Heart left ventricle (tissue), 16 donors: ENCODE results near the gene PIGT. TPM values are rescaled to one million over a fixed set of nuclear protein-coding genes. Genes with fewer than 3 reads are reported as not detected.
A peak's percentile ranks its signal among the peaks of the same experiment; 100 is the strongest.

Source experiments
- ATAC-seq, 4 donors: fragments of 200-7000 bp; cut with Tn5 transposase; one replicate each; pipeline ENCODE4 v1.9.1; 2020 to 2022; ENCODE audit warnings: moderate library complexity in 4 of 4, mild to moderate bottlenecking in 3 of 4, moderate number of reproducible peaks in 1 of 4
- DNase-seq, 5 donors: peaks; one replicate each; pipeline ENCODE4 v3.0.0-alpha.2; 2020
- H3K27ac ChIP-seq, 12 donors: fragments of 200-600 bp; sonication (generic) in 4 of 12; one replicate each; pipeline versions ENCODE4 v1.5.0 to v1.8.0; 2016 to 2022; ENCODE audit warnings: mild to moderate bottlenecking in 2 of 12
- H3K27me3 ChIP-seq, 9 donors: fragments of 200-600 bp; sonication (generic) in 2 of 9; one replicate each; pipeline versions ENCODE4 v1.5.1 to v1.8.0; 2016 to 2022; ENCODE audit warnings: mild to moderate bottlenecking in 3 of 9
- H3K36me3 ChIP-seq, 9 donors: fragments of 200-600 bp; sonication (generic) in 2 of 9; one replicate each; pipeline versions ENCODE4 v1.5.0 to v1.8.0; 2018 to 2022; ENCODE audit warnings: mild to moderate bottlenecking in 2 of 9
- H3K4me1 ChIP-seq, 12 donors: fragments of 200-600 bp; sonication (generic) in 4 of 12; one replicate each; pipeline versions ENCODE4 v1.5.0 to v1.8.0; 2016 to 2022; ENCODE audit warnings: mild to moderate bottlenecking in 3 of 12
- H3K4me3 ChIP-seq, 12 donors: fragments of 200-600 bp; sonication (generic) in 4 of 12; one replicate each; pipeline versions ENCODE4 v1.5.0 to v1.8.0; 2017 to 2022; ENCODE audit warnings: mild to moderate bottlenecking in 9 of 12, moderate library complexity in 4 of 12
- H3K9me3 ChIP-seq, 12 donors: fragments of 200-600 bp; sonication (generic) in 4 of 12; one replicate each; pipeline versions ENCODE4 v1.5.0 to v1.8.0; 2016 to 2022; ENCODE audit warnings: mild to moderate bottlenecking in 1 of 12
- CTCF ChIP-seq, 12 donors: fragments of 200-600 bp; sonication (generic) in 4 of 12; IDR thresholded peaks; one replicate each; pipeline versions ENCODE4 v1.5.0 to v1.8.0; 2018 to 2022; ENCODE audit warnings: antibody characterized with exemption in 12 of 12, mild to moderate bottlenecking in 5 of 12
- POLR2A ChIP-seq, 2 donors: fragments of 450-650 bp; IDR thresholded peaks; one replicate each; pipeline ENCODE4 v1.6.1; 2017; ENCODE audit warnings: antibody characterized with exemption in 2 of 2, mild to moderate bottlenecking in 2 of 2, moderate library complexity in 2 of 2
- WGBS, 4 donors: extraction: QIAGEN DNeasy Blood & Tissue Kit in 2 of 4; methylation state at CpG; one replicate each; pipeline versions ENCODE4 v1.1.5 to v1.1.7; 2013 to 2018; 5-methylcytosine and 5-hydroxymethylcytosine counted together
- intact Hi-C, 10 donors: fragments of 100-400 bp; cut with DNase I; formaldehyde crosslinking; loops; one replicate each; pipeline versions ENCODE4 v1.11.1 to v1.14.2; 2022
- polyA plus RNA-seq, 2 donors: library from polyadenylated mRNA; stranded (reverse); fragments of 200-250 nt; gene quantifications; one replicate each; pipeline ENCODE4 v1.2.3, GENCODE V29; 2013
- total RNA-seq, 9 donors: library from RNA; depleted of rRNA in 2 of 9; stranded (reverse); fragments of >200 nt in 2 of 9; fragmentation: NEBNext Ultra II Directional in 3 of 9; extraction: Animal tissue kit (Norgen Biotek cat#: 25700) in 3 of 9; gene quantifications; one replicate each; pipeline versions ENCODE4 v1.1.0 to v1.2.4, GENCODE V29; 2016 to 2023
- donor health status: ischemic (EF 13 %, LVEDD 7.1; RV severe dilation, severe dysfunction).
- donor health status: healthy with polysubstance abuse.
- donor health status: DM: no; HTN: yes; CAD: no.
- donor health status: DM: no; HTN: no; CAD: no.
- donor health status: ischemic (EF 25% LVEDD 6.9; RV normal size, moderate dysfunction).
- donor health status: ischemic (EF 25% LVEDD 5.7; RV mildly dilated, moderate dysfunction).
- donor health status: healthy.
- donor health status: DM: yes; HTN: yes; CAD: no.
- donor health status: ischemic (EF 35%, LVEDD 5.7; RV mildly dilated, moderate dysfunction).
- donor health status: nonischemic (EF 11% LVEDD 7.7; RV severe dilation, severe dysfunction).
- donor health status: DM: yes; HTN: yes; CAD: no.
- donor health status: PGD.
- donor health status: ischemic (EF 29% LVEDD 5.4; RV normal size, mild dysfunction).
- donor health status: nonischemic (EF 23%, LVEDD 6.1; RV moderate dilation, normal function).

The PIGT gene
- total and polyA plus RNA-seq, 11 donors, result 106 to 224 (median 165) TPM

- H3K36me3 ChIP-seq, result peaks cover 0 to 13% (median 3%) of the 10 kb centered on the region in 9 donors
- intact Hi-C loops, result no loop called here
- H3K27me3 ChIP-seq, result peaks cover 0 to 5% (median 0%) of the 10 kb centered on the region in 9 donors
- no peak overlapping the region for H3K4me3 ChIP-seq
- peak overlapping the region in 1 of 12 donors; percentile 99 for H3K27ac ChIP-seq
- H3K9me3 ChIP-seq, result peaks cover 0 to 23% (median 3%) of the 10 kb centered on the region in 12 donors
- TF ChIP-seq CTCF (IDR thresholded peaks at IDR 0.05) (no peak), POLR2A (IDR thresholded peaks at IDR 0.05) (no peak)
- no peak for ATAC-seq
- H3K4me1 ChIP-seq, result peaks cover 0 to 34% (median 16%) of the 10 kb centered on the region in 12 donors
- WGBS, 4 donors, result 82 to 91% (median 86%) methylated on average over 1 of the region's 1 CpG
- no peak for DNase-seq
Measured at GRCh38 chr20:45404438-45404837, 11.5 kb upstream of the PIGT start.

GRCh38 chr20:45405571-45406259 lies 10.2 kb upstream of the PIGT start:
- intact Hi-C loops, result loop anchor here in 7 of 10 donors (1.0 to 5.0 kb wide), 5 partner anchors 31 to 63 kb away; partner anchors contain the start of gene SYS1 (in 2 of the 7)
- ATAC-seq (peak in 2 of 4 donors; percentile 12 to 26), DNase-seq (peak; percentile 57 to 83 (median 69))
- H3K9me3 ChIP-seq, result peaks cover 0 to 10% (median under 1%) of the 10 kb centered on the region in 12 donors
- TF ChIP-seq POLR2A (IDR thresholded peaks at IDR 0.05) (no peak), CTCF (IDR thresholded peaks at IDR 0.05) (peak in 2 of 12 donors; percentile 9 to 18)
- peaks cover 0 to 45% (median 27%) of the 10 kb centered on the region in 12 donors for H3K4me1 ChIP-seq
- H3K27ac ChIP-seq, result peak overlapping the region; percentile 96 to 100 (median 99)
- peaks cover 0 to 25% (median 16%) of the 10 kb centered on the region in 9 donors for H3K36me3 ChIP-seq
- peak overlapping the region; percentile 69 to 98 (median 84) for H3K4me3 ChIP-seq
- H3K27me3 ChIP-seq, result peaks cover 0 to 5% (median 0%) of the 10 kb centered on the region in 9 donors
- WGBS, 4 donors, result 2 to 6% (median 4%) methylated on average over 35 to 49 of the region's 49 CpGs

- TF ChIP-seq POLR2A (IDR thresholded peaks at IDR 0.05), result peak in 1 of 2 donors; percentile 69
- peak in 3 of 12 donors; percentile 24 to 50 (median 44) for TF ChIP-seq CTCF (IDR thresholded peaks at IDR 0.05)
- peak overlapping the region; percentile 69 to 98 (median 84) for H3K4me3 ChIP-seq
- intact Hi-C loops, result loop anchor here in 7 of 10 donors (1.0 to 5.0 kb wide), 5 partner anchors 30 to 64 kb away; partner anchors contain the start of gene SYS1 (in 2 of the 7)
- H3K4me1 ChIP-seq, result peaks cover 0 to 52% (median 30%) of the 10 kb centered on the region in 12 donors
- 0 to 1% (median 0%) methylated on average over 34 to 87 of the region's 87 CpGs for WGBS, 4 donors
- peaks cover 0 to 5% (median 0%) of the 10 kb centered on the region in 9 donors for H3K27me3 ChIP-seq
- H3K9me3 ChIP-seq, result peaks cover 0 to 2% (median 0%) of the 10 kb centered on the region in 12 donors
- DNase-seq (peak; percentile 90 to 92 (median 91)), ATAC-seq (peak; percentile 5 to 67 (median 49))
- H3K36me3 ChIP-seq, result peaks cover 0 to 33% (median 23%) of the 10 kb centered on the region in 9 donors
- H3K27ac ChIP-seq, result peak overlapping the region; percentile 96 to 100 (median 99)
Measured at GRCh38 chr20:45406260-45407066, 9.5 kb upstream of the PIGT start.
